A549 (cell line): ENCODE measurements around the gene EBF4.

Source experiments
- CTCF ChIP-seq: fragments of >200 bp; sonication (Bioruptor Twin); formaldehyde crosslinking; IDR thresholded peaks from 3 replicates; pipeline ENCODE4 v1.5.1; 2016
- EP300 ChIP-seq, 2 experiments: fragments of >200 bp; sonication (Bioruptor Twin); formaldehyde crosslinking; IDR thresholded peaks; 2 replicates in 1 of 2; 3 replicates in 1 of 2; pipeline ENCODE4 v1.6.1; 2016 to 2017
- POLR2A ChIP-seq: IDR thresholded peaks from 2 replicates; pipeline ENCODE4 v1.6.1; 2012; ENCODE audit warnings: mild to moderate bottlenecking, low read length
- SMC3 ChIP-seq: fragments of >200 bp; sonication (Bioruptor Twin); formaldehyde crosslinking; IDR thresholded peaks from 3 replicates; pipeline ENCODE4 v1.6.1; 2018; ENCODE audit warnings: inconsistent platforms

- no peak for TF ChIP-seq POLR2A
- no peak for TF ChIP-seq SMC3
- TF ChIP-seq CTCF, result no peak
- TF ChIP-seq EP300 (IDR thresholded peaks at IDR 0.05), result no peak
Measured at GRCh38 chr20:2798095-2798805, 105.7 kb downstream of the EBF4 start.
